Endodermal cell (in vitro differentiated cells): ENCODE data around the gene TMEM164. TPM values are rescaled to one million over a fixed set of nuclear protein-coding genes. Genes with fewer than 3 reads are reported as not detected.
"Not testable (repeated sequence)": the region's sequence is repeated elsewhere in the genome, so short reads cannot be mapped to it uniquely, and the experiment has no call there.

Source experiments
- DNase-seq: peaks from one replicate; pipeline ENCODE4 v3.0.0-alpha.2; 2017
- H3K27ac ChIP-seq: 2 replicates; pipeline ENCODE4 v1.5.1; 2013; ENCODE audit warnings: mild to moderate bottlenecking, low read depth, low read length, moderate library complexity
- H3K27me3 ChIP-seq: 2 replicates; pipeline ENCODE4 v1.6.1; 2013; ENCODE audit warnings: mild to moderate bottlenecking, low read length, moderate library complexity; ENCODE audit not compliant: insufficient read depth, control insufficient read depth, poor library complexity, severe bottlenecking
- H3K36me3 ChIP-seq: 2 replicates; pipeline ENCODE4 v1.7.0; 2013; ENCODE audit warnings: mild to moderate bottlenecking, low read length, moderate library complexity; ENCODE audit not compliant: control insufficient read depth, insufficient read depth
- H3K4me1 ChIP-seq: one replicate; pipeline ENCODE4 v1.7.0; 2013; ENCODE audit warnings: low read length; ENCODE audit not compliant: control insufficient read depth, insufficient read depth
- H3K4me3 ChIP-seq: 2 replicates; pipeline ENCODE4 v1.5.1; 2013; ENCODE audit warnings: mild to moderate bottlenecking, low read length, moderate library complexity
- H3K9ac ChIP-seq: 2 replicates; pipeline ENCODE4 v1.6.1; 2013; ENCODE audit warnings: mild to moderate bottlenecking, low read length, moderate library complexity; ENCODE audit not compliant: poor library complexity, severe bottlenecking; ENCODE audit errors: extremely low read depth
- H3K9me3 ChIP-seq: 2 replicates; pipeline ENCODE4 v1.6.1; 2013; ENCODE audit warnings: mild to moderate bottlenecking, low read length, moderate library complexity; ENCODE audit not compliant: control insufficient read depth
- H3K27ac Mint-ChIP-seq: 2 replicates; pipeline ENCODE4 v1.8.0; 2020; ENCODE audit warnings: mixed read lengths
- H3K27me3 Mint-ChIP-seq: 2 replicates; pipeline ENCODE4 v1.8.0; 2021; ENCODE audit warnings: mild to moderate bottlenecking, mixed read lengths; ENCODE audit not compliant: insufficient read depth
- H3K36me3 Mint-ChIP-seq: 2 replicates; pipeline ENCODE4 v1.8.0; 2020; ENCODE audit warnings: low read depth, mixed read lengths
- H3K4me1 Mint-ChIP-seq: 2 replicates; pipeline ENCODE4 v1.8.0; 2020; ENCODE audit warnings: mixed read lengths
- H3K4me3 Mint-ChIP-seq: 2 replicates; pipeline ENCODE4 v1.8.0; 2020; ENCODE audit warnings: mild to moderate bottlenecking, moderate library complexity, mixed read lengths
- H3K9me3 Mint-ChIP-seq: 2 replicates; pipeline ENCODE4 v1.8.0; 2020; ENCODE audit warnings: mild to moderate bottlenecking, mixed read lengths
- WGBS, 2 experiments: methylation state at CpG; one replicate each; pipeline versions ENCODE4 v1.1.5 to v1.1.7; 2013; ENCODE audit warnings: missing lambda C conversion rate in 2 of 2, mixed read lengths in 1 of 2; ENCODE audit not compliant: insufficient coverage in 1 of 2, insufficient read length in 1 of 2; 5-methylcytosine and 5-hydroxymethylcytosine counted together
- total RNA-seq, 2 donors: library from RNA; stranded (reverse); fragmentation: NEBNext Ultra II Directional in 1 of 2; extraction: Animal tissue kit (Norgen Biotek cat#: 25700) in 1 of 2; gene quantifications; 2 replicates in 1 of 2; 3 replicates in 1 of 2; pipeline ENCODE4 v1.2.1, GENCODE V29; 2021
- TF ChIP-seq, protein P1 (sequence below): fragments of 200-600 bp; sonication (generic); conservative IDR thresholded peaks from 2 replicates; pipeline ENCODE4 v1.5.0; 2021; ENCODE audit warnings: antibody characterized with exemption, mild to moderate bottlenecking

Gene TMEM164
- total RNA-seq, 2 donors from 2014 or later, result 30.4 to 50.7 TPM

DNA sequence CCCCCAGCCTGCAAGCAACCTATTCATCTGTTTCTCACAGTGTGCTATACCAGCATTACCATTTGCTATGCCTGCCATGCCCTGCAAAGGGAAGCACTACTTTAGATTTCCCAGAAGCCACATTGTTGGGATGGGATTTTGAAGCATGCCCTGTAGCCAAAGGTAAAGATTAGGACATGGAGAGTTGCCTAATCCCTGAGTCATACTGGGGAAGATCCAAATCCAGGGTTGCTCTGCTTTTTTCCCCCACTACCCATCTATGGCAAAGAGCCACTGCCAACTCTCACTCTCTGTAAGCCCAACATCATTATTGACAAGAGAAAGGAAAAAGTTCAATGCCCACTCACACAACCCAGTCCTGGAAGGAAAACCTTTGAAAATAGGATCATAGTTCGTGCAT lies 36.7 kb upstream of the TMEM164 start:
- Histone ChIP-seq H3K27me3 (no peaks in the 10 kb centered on the region), H3K36me3 (no peaks in the 10 kb centered on the region), H3K4me1 (no peaks in the 10 kb centered on the region), H3K9me3 (no peaks in the 10 kb centered on the region), H3K27ac (no peak overlapping the region), H3K4me3 (no peak overlapping the region), H3K9ac (no peak overlapping the region)
- no peaks in the 10 kb centered on the region for H3K36me3 Mint-ChIP-seq
- TF ChIP-seq, protein P1, sequence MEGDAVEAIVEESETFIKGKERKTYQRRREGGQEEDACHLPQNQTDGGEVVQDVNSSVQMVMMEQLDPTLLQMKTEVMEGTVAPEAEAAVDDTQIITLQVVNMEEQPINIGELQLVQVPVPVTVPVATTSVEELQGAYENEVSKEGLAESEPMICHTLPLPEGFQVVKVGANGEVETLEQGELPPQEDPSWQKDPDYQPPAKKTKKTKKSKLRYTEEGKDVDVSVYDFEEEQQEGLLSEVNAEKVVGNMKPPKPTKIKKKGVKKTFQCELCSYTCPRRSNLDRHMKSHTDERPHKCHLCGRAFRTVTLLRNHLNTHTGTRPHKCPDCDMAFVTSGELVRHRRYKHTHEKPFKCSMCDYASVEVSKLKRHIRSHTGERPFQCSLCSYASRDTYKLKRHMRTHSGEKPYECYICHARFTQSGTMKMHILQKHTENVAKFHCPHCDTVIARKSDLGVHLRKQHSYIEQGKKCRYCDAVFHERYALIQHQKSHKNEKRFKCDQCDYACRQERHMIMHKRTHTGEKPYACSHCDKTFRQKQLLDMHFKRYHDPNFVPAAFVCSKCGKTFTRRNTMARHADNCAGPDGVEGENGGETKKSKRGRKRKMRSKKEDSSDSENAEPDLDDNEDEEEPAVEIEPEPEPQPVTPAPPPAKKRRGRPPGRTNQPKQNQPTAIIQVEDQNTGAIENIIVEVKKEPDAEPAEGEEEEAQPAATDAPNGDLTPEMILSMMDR, result no peak
- no peak overlapping the region for H3K27ac Mint-ChIP-seq
- no peaks in the 10 kb centered on the region for H3K9me3 Mint-ChIP-seq
- 100% methylated on average over 1 of the region's 1 CpG; no CpG with 5 or more reads in 1 of the 2 experiments for WGBS, 2 experiments
- H3K4me1 Mint-ChIP-seq, result no peaks in the 10 kb centered on the region
- DNase-seq, result no peak
- H3K27me3 Mint-ChIP-seq, result peaks cover 6% of the 10 kb centered on the region
- no peak overlapping the region for H3K4me3 Mint-ChIP-seq

DNA sequence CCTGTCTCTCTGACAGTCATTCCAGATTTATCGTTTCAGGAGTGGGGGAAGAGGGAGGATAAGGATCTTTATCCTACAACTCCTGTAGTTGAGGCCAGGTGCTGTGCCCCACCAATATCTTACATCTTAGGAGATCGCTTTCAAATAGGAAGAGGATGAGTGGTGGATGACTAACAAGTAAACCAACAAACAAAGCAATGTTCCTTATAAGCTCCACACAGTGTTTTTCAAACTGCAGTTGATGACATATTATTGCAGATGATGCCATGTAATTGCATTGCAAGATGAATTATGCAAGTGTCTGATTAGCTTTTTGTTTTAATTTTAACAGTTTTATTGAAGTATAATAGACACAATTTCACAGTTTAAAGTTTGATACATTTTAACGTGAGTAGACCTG lies 35.8 kb upstream of the TMEM164 start:
- no peak for DNase-seq
- no peaks in the 10 kb centered on the region for H3K4me1 Mint-ChIP-seq

DNA sequence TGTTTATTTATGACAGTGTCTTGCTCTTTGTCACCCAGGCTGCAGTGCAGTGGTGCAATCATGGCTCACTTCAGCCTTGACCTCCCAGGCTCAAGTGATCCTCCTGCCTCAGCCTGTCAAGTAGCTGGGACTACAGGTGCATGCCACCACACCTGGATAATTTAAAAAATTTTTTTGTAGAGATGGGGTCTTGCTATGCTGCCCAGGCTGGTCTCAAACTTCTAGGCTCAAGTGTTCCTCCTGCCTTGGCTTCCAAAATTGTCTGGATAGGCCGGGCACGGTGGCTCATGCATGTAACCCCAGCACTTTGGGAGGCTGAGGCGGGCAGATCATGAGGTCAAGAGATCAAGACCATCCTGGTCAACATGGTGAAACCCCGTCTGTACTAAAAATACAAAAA lies 32.1 kb upstream of the TMEM164 start:
- 93 to 96% methylated on average over 2 to 4 of the region's 4 CpGs for WGBS, 2 experiments
- H3K4me1 Mint-ChIP-seq, H3K4me3 Mint-ChIP-seq, H3K27me3 Mint-ChIP-seq, H3K9me3 Mint-ChIP-seq, H3K36me3 Mint-ChIP-seq, H3K9me3 ChIP-seq, DNase-seq, H3K36me3 ChIP-seq, H3K27ac Mint-ChIP-seq, H3K4me1 ChIP-seq, H3K27ac ChIP-seq, H3K27me3 ChIP-seq, H3K9ac ChIP-seq, H3K4me3 ChIP-seq: not testable (repeated sequence)

More for the DNA sequence above, 35.8 kb upstream of the TMEM164 start:
- H3K4me3 Mint-ChIP-seq, result no peak overlapping the region
- Histone ChIP-seq H3K9ac (no peak overlapping the region), H3K9me3 (no peaks in the 10 kb centered on the region), H3K36me3 (no peaks in the 10 kb centered on the region), H3K4me3 (no peak overlapping the region), H3K27ac (no peak overlapping the region), H3K4me1 (no peaks in the 10 kb centered on the region), H3K27me3 (no peaks in the 10 kb centered on the region)
- peaks cover 9% of the 10 kb centered on the region for H3K27me3 Mint-ChIP-seq
- WGBS, 2 experiments, result 94% methylated on average over 2 of the region's 3 CpGs; no CpG with 5 or more reads in 1 of the 2 experiments
- no peaks in the 10 kb centered on the region for H3K36me3 Mint-ChIP-seq
- TF ChIP-seq, protein P1, result no peak
- no peak overlapping the region for H3K27ac Mint-ChIP-seq
- no peaks in the 10 kb centered on the region for H3K9me3 Mint-ChIP-seq
